ENCODE results near the gene DMRTC1.
"Not testable (repeated sequence)": the region's sequence is repeated elsewhere in the genome, so short reads cannot be mapped to it uniquely, and the experiment has no call there.

GRCh38 chrX:72943819-72944169 is at the start of gene DMRTC1:
- TF ChIP-seq CTCF (conservative IDR thresholded peaks at IDR 0.05 in 1 of 2, IDR thresholded peaks at IDR 0.05 in 1 of 2; ENCODE audit: extremely low read depth in 1 of 2, insufficient read depth in 1 of 2, low read depth in 1 of 2, low read length in 2 of 2); EZH2 (IDR thresholded peaks at IDR 0.05; ENCODE audit: borderline replicate concordance, low read length): not testable (repeated sequence)
